Measurements from ENCODE around the gene FEM1A. TPM values are rescaled to one million over a fixed set of nuclear protein-coding genes. Genes with fewer than 3 reads are reported as not detected.
"Not testable (repeated sequence)": the region's sequence is repeated elsewhere in the genome, so short reads cannot be mapped to it uniquely, and the experiment has no call there.

FEM1A gene
- total RNA-seq, 1 experiment from 2014 or later = 20.1 TPM

DNA sequence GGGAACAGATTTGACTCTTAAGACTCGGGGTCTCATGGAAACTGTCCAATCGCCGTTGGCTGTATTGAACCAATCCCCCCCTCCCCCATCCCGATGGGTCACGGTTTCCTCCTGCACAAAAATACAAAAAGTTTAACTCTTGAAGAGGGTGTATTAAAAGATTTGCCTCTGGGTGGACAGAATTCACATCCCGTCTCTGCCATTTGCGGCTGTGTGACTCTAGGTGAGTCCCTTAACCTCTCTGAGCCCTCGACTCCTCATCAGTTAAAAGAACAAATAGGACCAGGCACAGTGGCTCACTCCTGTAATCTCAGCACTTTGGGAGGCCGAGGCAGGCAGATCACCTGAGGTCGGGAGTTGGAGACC is 31.3 kb upstream of the FEM1A start:
- H3K27ac ChIP-seq = no peak overlapping the region; the same call in 1 of the 2 replicates
- no peaks in the 10 kb centered on the region for H3K27me3 ChIP-seq
- no peaks in the 10 kb centered on the region for H3K9me3 ChIP-seq (replicated peaks)
- peak overlapping the region; percentile 35 for H3K4me3 ChIP-seq
- no peaks in the 10 kb centered on the region for H3K36me3 ChIP-seq
- peaks cover 27% of the 10 kb centered on the region for H3K4me1 ChIP-seq
- DNase-seq = no peak

DNA sequence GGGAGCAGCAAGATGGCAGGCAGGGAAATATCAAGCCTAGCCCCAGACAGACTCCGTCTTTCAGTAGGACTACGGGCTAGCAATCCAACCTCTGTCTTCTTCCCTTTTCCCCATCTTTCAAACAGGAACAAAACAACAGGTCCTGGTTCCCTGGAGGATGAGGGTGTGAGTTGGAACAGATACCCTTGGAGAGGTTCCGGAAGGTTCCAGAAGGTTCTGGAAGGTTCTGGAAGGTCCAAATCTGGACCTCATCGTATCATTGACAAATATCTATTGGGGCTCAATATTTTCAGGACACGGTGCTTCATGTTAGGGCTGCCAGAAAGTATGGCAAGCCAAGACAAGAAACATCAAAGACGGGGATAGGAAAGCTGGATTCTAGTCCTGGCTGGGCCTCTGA is 28.5 kb upstream of the FEM1A start:
- H3K36me3 ChIP-seq = no peaks in the 10 kb centered on the region
- H3K9me3 ChIP-seq (replicated peaks) = no peaks in the 10 kb centered on the region
- no peak overlapping the region for H3K4me3 ChIP-seq
- H3K27me3 ChIP-seq = no peaks in the 10 kb centered on the region
- DNase-seq = no peak
- peak overlapping the region; percentile 62; the same call in 1 of the 2 replicates for H3K27ac ChIP-seq
- peaks cover 22% of the 10 kb centered on the region for H3K4me1 ChIP-seq

DNA sequence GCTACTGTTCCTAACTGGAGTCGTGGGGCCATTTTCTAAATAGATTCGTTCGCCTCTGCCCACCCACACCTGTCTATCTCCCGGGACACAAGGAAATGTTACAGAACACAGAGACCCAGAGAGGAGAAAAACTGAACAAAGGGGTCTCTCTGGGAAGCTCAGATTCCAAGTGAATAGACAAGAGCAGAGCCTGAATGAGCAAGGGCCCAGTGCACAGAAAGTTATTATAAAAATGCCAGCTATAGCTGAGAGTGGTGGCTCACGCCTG is 27.2 kb upstream of the FEM1A start:
- peaks cover 21% of the 10 kb centered on the region for H3K4me1 ChIP-seq
- H3K9me3 ChIP-seq (replicated peaks) = no peaks in the 10 kb centered on the region
- H3K27ac ChIP-seq = peak overlapping the region; percentile 62; the same call in 1 of the 2 replicates
- H3K36me3 ChIP-seq = no peaks in the 10 kb centered on the region
- peak; percentile 55 to 77 for DNase-seq
- no peaks in the 10 kb centered on the region for H3K27me3 ChIP-seq
- no peak overlapping the region for H3K4me3 ChIP-seq

DNA sequence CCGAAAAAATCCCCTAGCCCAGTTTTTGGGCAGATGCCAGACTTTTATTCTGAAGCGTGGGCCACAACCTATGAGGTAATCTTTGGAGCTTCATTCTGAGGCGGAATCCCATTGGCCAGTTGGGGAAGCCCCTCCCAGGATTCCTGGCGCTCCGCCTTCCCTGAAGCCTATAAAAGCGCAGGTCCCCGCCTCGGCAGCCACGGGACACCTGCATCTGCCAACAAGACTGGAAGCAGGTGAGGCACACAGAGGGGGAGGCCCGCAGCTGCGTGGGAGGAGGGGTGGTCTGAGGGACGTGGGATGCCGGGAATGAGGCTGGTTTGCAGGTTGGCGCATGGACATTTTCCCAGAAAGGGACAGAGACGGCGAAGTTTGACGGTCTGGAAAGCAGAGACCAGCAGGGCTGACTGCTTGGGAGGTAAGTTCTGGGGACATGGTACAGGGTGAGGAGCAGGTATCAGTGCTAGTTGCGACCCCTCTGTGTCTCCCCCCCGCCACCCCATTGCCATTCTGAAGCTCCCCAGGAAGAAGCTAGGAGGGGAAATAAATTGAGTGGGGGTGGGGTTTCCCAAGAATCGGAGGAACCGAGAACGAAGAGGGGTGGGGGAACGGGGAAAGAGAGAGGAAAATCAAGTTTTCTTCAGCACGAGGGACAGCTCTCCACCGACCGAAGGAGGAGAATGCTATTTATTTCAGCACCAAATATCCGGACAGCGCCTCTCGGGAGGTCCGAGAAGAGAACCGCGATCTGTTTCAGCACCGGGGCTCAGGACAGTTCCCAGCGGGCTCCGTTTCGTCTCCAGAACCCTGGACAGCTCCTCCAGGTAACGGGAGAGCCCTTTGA is 22.4 kb upstream of the FEM1A start:
- Histone ChIP-seq H3K4me1 (peaks cover 8% of the 10 kb centered on the region), H3K36me3 (no peaks in the 10 kb centered on the region), H3K4me3 (no peak overlapping the region), H3K9me3 (replicated peaks) (no peaks in the 10 kb centered on the region), H3K27me3 (no peaks in the 10 kb centered on the region), H3K27ac (no peak overlapping the region)
- DNase-seq = peak; percentile 91 to 96

DNA sequence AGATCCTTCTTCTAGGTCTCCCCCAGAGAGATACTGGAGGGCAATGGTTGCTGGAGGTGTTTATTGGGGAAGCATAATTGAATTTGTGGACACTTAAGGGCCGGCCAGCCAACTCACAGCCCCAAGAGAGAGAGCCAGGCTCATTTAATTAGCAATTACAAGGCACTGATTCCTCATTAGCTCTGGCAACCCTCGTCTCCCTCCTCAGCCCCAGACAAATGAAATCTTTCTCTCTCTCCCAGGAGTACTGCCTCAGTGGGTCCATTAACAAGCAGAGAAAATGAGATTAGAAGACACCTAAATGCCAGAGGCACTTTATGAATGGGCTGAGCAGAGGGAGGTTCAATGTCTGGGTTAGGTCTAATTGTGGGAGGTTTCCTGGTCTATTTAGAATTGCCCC is 19.0 kb upstream of the FEM1A start:
- no peaks in the 10 kb centered on the region for H3K4me1 ChIP-seq
- no peaks in the 10 kb centered on the region for H3K36me3 ChIP-seq
- no peak overlapping the region for H3K4me3 ChIP-seq
- H3K9me3 ChIP-seq (replicated peaks) = no peaks in the 10 kb centered on the region
- no peak for DNase-seq
- H3K27ac ChIP-seq = no peak overlapping the region
- no peaks in the 10 kb centered on the region for H3K27me3 ChIP-seq

DNA sequence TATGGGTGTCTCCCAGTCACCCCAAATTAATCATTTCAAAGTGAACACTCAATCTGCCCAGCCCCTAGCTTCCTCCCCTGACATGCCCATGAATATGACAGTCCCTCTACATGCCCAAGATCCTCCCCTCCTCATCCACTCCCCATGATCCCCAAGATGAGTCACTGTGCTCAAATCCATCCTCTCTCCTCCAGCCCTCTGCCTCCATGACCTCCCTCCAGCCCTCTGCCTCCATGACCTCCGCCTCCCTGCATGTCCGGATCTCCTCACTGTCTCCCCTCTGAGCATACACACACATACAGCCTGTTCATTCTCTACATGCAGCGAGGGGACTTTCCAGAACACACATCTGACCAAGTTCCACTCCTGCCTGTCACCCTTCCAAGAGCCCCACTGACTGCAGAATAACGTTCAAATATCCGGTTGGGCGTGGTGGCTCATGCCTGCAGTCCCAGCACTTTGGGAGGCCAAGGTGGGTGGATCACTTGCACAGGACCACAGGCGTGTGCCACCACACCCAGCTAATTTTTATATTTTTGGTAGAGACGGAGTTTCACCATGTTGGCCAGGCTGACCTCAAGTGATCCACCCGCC is 18.4 kb upstream of the FEM1A start:
- Histone ChIP-seq H3K36me3 (no peaks in the 10 kb centered on the region), H3K4me3 (no peak overlapping the region), H3K27ac (no peak overlapping the region), H3K9me3 (replicated peaks) (no peaks in the 10 kb centered on the region), H3K4me1 (no peaks in the 10 kb centered on the region), H3K27me3 (no peaks in the 10 kb centered on the region)
- no peak for DNase-seq

DNA sequence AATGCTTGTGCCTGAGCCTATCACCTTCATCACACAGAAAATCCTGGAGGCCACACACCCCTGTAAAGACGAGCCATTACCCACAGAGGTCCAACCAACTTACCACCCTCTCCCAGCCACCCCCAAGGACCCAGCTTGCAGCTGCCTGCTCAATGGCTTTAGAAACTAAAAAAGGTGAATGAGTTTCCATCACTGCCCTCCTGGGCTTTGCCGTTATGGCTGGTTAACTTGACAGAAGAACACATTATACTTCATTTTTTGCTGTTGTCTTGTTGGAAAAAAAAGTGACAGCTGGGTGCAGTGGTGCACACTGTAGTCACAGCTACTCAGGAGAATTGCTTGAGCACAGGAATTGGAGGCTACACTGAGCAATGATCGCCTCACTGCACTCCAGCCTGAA is 17.4 kb upstream of the FEM1A start:
- no peak for DNase-seq
- Histone ChIP-seq H3K36me3 (no peaks in the 10 kb centered on the region), H3K9me3 (replicated peaks) (no peaks in the 10 kb centered on the region), H3K27ac (no peak overlapping the region), H3K27me3 (no peaks in the 10 kb centered on the region), H3K4me1 (no peaks in the 10 kb centered on the region), H3K4me3 (no peak overlapping the region)

DNA sequence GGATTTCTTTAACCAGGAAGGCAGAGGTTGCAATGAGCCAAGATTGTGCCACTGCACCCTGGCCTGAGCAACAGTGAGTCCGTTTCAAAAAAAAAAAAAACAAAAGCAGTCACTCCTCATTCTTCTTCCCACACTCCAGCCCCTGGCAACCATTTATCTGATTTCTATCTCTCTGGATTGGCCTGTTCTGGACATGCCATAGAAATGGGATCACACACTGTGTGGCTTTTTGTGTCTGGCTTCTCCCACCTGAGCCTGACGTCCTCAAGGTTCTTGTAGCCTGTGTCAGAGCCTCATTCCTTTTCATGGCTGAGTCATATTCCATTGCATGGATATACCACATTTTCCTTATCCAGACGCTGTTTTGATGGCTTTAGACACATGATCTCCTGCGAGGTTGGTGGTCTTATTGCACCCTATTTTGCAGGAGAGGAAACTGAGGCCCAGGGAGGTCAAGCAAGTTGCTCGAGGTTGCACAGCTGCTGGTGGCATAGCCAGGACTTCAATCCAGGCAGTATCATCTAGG is 15.8 kb upstream of the FEM1A start:
- H3K27me3 ChIP-seq = no peaks in the 10 kb centered on the region
- no peak overlapping the region for H3K4me3 ChIP-seq
- DNase-seq = no peak
- H3K27ac ChIP-seq = no peak overlapping the region
- no peaks in the 10 kb centered on the region for H3K36me3 ChIP-seq
- no peaks in the 10 kb centered on the region for H3K9me3 ChIP-seq (replicated peaks)
- no peaks in the 10 kb centered on the region for H3K4me1 ChIP-seq

DNA sequence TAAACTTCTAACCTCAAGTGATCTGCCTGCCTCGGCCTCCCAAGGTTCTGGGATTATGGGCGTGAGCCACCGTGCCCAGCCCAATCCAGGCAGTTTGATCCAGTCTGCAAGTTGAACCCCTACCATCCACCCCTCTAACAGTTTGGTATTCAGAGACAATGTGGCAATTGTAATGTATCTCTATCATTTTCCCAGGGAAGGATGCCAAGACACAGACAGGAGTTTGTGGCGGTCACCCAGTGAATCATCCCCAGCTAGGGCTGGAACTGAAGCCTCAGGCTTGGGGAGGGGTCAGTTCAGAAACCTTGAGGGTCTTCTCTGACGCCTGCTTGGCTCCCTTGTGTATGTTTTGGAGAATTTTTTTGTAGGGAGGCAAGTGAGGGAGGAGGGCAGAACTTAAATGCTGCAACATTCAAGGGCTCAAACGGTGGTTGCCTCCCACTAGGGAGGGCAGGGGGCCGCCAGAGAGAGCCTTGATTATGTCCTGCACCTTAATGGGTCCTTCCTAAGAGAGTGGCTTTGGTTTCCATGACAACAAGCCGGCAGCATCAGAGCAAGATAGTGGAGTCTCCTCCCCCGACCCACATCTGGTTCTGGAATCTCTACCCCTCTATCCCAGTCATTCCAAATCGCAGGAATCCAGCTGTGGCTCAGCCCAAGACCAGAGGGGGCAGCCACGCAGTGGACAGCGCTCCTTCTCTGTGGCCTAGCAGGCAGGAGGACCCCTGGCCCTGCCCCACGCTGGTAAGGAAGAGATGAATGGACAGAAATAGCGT is 14.9 kb upstream of the FEM1A start:
- DNase-seq = peak in 1 of 2 experiments; percentile 48
- no peaks in the 10 kb centered on the region for H3K36me3 ChIP-seq
- no peak overlapping the region for H3K27ac ChIP-seq

DNA sequence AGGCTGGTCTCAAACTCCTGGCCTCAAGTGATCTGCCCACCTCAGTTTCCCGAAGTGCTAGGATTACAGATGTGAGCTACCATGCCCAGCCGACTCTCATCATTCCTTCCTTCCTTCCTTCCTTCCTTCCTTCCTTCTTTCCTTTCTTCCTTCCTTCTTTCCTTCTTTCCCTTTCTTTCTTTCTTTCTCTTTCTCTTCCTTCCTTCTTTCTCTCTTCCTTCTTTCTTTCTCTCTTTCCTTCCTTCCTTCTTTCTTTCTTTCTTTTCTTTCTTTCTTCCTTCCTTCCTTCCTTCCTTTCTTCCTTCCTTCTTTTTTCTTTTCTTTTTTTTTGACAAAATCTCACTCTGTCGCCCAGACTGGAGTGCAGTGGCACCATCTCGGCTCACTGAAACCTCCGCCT is 13.4 kb upstream of the FEM1A start:
- not testable (repeated sequence) for DNase-seq; H3K9me3 ChIP-seq (replicated peaks); H3K36me3 ChIP-seq; H3K4me1 ChIP-seq; H3K4me3 ChIP-seq; H3K27me3 ChIP-seq; H3K27ac ChIP-seq

More for the DNA sequence above, 14.9 kb upstream of the FEM1A start:
- no peaks in the 10 kb centered on the region for H3K9me3 ChIP-seq (replicated peaks)
- H3K4me1 ChIP-seq = no peaks in the 10 kb centered on the region
- no peaks in the 10 kb centered on the region for H3K27me3 ChIP-seq
- H3K4me3 ChIP-seq = no peak overlapping the region

DNA sequence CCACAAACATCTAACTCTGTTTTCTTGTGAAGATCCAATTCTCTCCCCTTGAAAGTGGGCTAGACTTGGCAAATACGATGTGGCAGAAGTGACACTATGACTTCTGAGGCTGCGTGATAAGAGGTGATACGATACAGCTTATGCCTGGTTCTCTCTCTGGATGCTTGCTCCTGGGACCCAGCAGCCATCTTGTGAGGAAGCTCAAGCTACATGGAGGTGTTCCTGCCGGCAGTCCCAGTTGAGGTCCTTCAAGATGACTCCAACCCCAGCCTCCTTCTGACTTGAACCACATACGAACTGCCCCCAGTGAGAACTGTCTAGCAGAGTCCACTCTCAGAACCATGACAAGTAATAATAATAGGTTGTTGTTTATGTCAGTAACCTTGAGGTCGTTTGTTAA is 10.7 kb upstream of the FEM1A start:
- Histone ChIP-seq H3K27me3 (0 out of 2 replicates have a peak, but pooled peaks cover 2% of the 10 kb centered on the region), H3K9me3 (replicated peaks) (no peaks in the 10 kb centered on the region), H3K4me3 (no peak overlapping the region), H3K4me1 (0 out of 2 replicates have a peak, but pooled peaks cover 2% of the 10 kb centered on the region), H3K27ac (no peak overlapping the region), H3K36me3 (no peaks in the 10 kb centered on the region)
- DNase-seq = no peak

DNA sequence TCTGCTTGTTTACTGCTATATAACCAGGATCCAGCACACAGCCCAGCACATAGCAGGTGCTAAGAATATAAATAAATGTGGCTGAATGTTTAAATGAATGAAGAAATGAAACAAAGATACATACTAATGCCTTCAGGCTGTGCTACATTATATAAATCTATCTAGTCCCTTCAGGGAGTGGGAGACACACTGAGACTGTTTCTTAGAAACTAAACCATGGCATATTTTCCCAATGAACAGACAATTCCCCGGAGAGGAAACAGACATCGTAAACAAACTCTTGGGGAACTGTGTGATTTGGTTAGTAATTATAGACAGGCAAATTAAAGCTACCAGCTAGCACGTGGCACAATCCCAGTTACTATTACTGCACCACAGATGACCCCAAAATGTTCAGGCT is 9.7 kb upstream of the FEM1A start:
- Histone ChIP-seq H3K27ac (no peak overlapping the region), H3K9me3 (replicated peaks) (no peaks in the 10 kb centered on the region), H3K4me1 (0 out of 2 replicates have a peak, but pooled peaks cover 2% of the 10 kb centered on the region), H3K36me3 (no peaks in the 10 kb centered on the region), H3K4me3 (no peak overlapping the region), H3K27me3 (0 out of 2 replicates have a peak, but pooled peaks cover 2% of the 10 kb centered on the region)
- DNase-seq = no peak

DNA sequence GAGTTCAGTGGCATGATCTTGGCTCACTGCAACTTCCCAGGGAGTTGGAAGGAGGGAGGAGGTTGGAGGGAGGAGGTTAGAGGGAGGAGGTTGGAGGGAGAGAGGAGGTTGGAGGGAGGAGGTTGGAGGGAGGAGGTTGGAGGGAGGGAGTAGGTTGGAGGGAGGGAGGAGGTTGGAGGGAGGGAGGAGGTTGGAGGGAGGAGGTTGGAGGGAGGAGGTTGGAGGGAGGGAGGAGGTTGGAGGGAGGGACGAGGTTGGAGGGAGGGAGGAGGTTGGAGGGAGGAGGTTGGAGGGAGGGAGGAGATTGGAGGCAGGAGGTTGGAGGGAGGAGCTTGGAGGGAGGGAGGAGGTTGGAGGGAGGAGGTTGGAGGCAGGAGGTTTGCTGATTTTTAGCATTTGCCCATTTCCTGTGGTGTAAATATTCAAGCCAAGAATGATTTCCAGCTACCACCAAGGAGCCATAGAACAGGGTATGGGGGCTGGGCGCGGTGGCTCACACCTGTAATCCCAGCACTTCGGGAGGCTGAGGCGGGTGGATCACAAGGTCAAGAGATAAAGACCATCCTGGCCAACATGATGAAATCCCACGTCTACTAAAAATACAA is 5.0 kb upstream of the FEM1A start:
- H3K4me3 ChIP-seq, H3K4me1 ChIP-seq, H3K36me3 ChIP-seq: not testable (repeated sequence)

DNA sequence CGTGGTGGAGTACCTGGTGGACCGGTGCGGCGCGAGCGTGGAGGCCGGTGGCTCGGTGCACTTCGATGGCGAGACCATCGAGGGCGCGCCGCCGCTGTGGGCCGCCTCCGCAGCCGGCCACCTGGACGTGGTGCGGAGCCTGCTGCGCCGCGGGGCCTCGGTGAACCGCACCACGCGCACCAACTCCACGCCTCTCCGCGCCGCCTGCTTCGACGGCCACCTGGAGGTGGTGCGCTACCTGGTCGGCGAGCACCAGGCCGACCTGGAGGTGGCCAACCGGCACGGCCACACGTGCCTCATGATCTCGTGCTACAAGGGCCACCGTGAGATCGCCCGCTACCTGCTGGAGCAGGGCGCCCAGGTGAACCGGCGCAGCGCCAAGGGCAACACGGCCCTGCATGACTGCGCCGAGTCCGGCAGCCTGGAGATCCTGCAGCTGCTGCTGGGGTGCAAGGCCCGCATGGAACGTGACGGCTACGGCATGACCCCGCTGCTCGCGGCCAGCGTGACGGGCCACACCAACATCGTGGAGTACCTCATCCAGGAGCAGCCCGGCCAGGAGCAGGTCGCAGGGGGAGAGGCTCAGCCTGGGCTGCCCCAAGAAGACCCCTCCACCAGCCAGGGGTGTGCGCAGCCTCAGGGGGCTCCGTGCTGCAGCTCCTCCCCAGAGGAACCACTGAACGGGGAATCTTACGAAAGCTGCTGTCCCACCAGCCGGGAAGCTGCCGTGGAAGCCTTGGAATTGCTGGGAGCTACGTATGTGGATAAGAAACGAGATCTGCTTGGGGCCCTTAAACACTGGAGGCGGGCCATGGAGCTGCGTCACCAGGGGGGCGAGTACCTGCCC is 708 bp downstream of the FEM1A start:
- not testable (repeated sequence) for DNase-seq; H3K27me3 ChIP-seq; H3K9me3 ChIP-seq (replicated peaks); H3K4me1 ChIP-seq
- H3K4me3 ChIP-seq = peak overlapping the region; percentile 98
- peak overlapping the region; percentile 92 for H3K27ac ChIP-seq
- H3K36me3 ChIP-seq = peaks cover 12% of the 10 kb centered on the region

More for the DNA sequence above, 5.0 kb upstream of the FEM1A start:
- DNase-seq; H3K27ac ChIP-seq; H3K9me3 ChIP-seq (replicated peaks); H3K27me3 ChIP-seq: not testable (repeated sequence)
